ENCODE data around the gene IFT22.
"Not testable (repeated sequence)": the region's sequence is repeated elsewhere in the genome, so short reads cannot be mapped to it uniquely, and the experiment has no call there.

DNA sequence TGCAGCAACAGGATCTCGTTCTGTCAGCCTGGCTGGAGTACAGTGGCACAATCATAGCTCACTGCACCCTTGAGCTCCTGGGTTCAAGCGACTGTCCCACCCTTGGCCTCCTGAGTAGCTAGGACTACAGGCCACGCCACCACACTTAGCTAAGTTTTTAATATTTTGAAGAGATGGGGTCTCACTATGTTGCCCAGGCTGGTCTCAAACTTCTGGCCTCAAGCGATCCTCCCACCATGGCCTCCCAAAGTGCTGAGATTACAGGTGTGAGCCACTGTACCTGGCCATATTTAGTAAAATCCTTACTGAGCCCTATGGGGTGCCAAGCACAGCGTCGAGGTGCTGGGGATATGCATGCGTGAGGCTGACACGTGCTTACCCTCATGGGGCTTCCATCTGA lies 40.7 kb downstream of the IFT22 start:
- TF ChIP-seq CTCF, POLR2AphosphoS5 (IDR thresholded peaks at IDR 0.05): not testable (repeated sequence)

Measured in suprapubic skin (tissue), 3 donors.